NCI-H1048 (cell line): Measurements from ENCODE around the gene TSPAN32.
"Not testable (repeated sequence)": the region's sequence is repeated elsewhere in the genome, so short reads cannot be mapped to it uniquely, and the experiment has no call there.

ENCODE experiments used
- DNase-seq: peaks from one replicate; lab custom pipeline; 2025; lab: John Stamatoyannopoulos, UW

TSPAN32 gene

DNA sequence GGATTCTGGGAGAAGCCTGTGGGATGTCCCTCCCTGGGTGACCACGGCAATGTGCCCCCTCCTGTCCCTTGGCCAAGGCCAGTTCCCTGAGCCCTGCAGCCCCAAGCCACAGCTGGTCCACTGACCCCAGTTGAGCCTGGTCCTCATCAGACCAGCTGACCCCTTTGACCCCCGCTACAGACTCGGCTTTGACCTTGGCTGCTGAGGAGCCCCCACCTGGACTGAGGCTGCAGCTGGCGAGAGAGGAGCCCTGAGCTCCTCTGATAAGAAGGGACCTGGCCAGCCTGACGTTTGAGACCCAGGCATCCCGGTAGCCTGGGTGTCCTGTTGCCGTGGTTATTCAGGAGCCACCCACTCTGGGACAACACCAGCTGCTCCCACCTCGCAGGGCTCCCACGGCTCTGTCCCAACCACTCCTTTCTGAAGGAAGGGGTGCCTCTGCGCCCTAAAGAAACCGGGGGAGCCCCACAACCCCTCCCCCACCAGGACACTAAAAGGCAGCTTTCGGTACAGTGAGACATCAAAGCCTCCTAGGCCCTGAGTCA, 34.4 kb upstream of the TSPAN32 start:
- DNase-seq: no peak

DNA sequence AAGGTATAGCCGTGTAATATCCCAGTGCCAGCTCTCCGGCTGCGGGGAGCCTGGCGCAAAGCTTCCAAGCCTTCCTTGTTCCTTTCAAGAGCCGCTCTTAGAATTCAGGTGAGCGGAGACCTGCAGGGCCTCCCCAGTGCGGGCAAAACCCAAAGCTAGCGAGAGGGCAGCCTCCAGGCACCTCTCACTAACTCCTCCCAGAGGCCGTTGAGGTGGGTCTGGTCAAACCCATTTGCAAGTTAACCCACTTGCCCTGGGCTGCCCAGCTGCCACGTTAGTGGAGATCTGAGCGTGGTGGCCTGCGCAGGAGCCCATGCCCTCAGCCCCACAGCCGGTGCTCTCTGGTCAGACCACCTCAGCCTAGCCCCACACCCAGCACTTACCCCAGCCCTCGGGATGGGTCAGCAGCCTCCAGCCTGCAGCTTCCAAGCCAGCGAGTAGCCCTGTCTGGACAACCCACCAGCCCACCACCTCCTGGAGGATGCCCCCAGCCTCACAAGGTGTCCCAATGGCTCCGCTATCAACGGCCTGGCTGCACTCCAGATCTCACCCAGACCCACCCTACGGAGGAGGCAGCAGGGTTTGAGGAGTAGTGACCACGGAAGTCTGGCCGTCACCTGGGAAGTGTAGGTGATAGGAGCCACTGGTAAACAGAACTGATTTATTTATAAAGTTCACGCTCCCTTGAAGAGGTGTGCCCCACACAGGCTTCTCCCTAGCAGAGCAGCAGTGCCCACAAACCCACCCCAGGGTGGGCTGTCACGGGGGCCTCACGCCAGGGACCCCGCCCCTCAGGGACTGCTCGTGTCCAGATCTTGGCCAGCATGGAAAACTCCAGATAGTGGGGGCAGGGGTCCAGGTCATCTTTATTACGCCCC, 33.7 kb upstream of the TSPAN32 start:
- no peak for DNase-seq

- peak; percentile 68 for DNase-seq
Measured at GRCh38 chr11:2268729-2269600, 32.8 kb upstream of the TSPAN32 start.

DNA sequence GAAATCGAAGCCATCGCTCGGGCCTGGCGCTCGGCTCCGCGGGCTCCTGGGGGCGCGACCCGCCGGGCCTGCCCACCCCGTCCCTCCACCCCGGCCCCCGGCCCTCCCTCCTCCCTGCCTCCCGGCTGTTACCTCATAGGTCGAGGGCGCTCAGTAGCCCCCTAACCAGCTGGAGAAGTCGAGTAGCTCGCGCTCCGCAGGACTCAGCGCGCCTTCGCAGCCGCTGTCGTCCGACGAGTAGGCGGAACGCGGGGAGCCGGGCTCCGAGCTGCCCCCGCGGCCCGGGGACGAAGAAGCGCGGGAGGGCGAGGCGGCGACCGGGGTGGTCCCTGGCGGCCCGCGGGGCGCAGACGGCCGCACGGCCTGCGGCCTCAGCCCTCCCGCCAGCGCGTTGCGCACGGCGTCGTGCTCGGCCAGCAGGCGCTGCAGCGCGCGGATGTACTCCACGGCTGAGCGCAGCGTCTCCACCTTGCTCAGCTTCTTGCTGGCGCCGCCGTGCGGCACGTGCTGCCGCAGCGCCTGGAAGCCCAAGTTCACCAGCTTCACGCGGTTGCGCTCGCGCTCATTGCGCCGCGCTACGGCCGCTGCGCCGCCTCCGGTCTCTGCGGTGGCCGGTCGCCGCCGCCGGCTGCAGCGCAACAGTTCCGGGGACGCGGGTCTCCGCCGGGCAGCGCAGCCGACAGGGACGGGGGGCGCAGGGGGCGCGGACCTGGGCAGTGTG, 32.1 kb upstream of the TSPAN32 start:
- DNase-seq: peak; percentile 34

- no peak for DNase-seq
Measured at GRCh38 chr11:2270322-2271076, 31.3 kb upstream of the TSPAN32 start, which contains the start of gene ASCL2. TSS of gene ASCL2 (minus strand) at chr11:2270588. CDS start at chr11:2270332, 256 bp downstream.

GRCh38 chr11:2271077-2271326, 30.8 kb upstream of the TSPAN32 start:
- DNase-seq: no peak

DNA sequence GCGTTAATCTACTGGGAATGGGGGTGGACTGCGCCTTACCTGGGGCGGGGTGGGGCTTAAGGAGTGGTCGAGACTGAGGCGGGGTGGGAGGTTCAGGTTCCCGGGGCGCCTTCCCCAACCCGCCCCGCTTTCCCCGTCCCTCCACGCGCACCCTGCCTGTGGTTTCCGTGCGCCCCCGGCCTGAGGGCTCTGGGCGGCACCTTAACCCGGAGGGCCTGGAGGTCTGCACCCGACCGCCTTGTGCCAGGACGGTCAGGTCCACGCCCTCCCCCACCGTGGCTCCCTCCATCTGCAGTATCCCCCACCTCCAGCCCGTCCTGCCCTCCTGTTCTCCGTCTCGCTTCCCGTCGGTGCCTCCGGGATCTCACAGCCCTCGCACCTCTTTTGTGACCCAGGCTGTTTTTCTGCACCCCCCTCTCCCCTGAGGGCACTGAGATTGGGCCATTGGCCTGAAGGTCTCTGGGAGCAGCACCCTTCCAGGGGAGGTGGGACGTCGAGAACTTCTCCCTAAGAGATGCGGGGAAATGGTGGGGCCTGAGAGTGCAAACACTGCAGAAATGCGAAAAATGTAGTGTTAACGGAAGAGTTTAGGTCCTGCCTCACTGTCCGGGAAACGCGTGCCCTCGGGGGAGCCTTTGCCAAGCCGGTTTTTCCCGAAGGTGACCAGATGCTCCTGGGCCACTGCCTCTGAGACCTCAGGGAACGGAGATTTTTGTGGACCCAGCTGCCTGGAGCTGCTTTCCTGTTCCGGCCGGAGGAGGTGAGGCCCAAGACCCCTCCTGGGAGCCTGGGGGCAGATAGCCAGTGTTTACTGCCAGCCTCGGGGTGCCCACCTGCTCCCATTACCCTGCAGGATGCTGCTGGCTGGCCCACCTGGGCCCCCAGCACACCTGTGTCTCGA, 30.2 kb upstream of the TSPAN32 start:
- no peak for DNase-seq

- DNase-seq: no peak
Measured at GRCh38 chr11:2272228-2272945, 29.4 kb upstream of the TSPAN32 start.

DNA sequence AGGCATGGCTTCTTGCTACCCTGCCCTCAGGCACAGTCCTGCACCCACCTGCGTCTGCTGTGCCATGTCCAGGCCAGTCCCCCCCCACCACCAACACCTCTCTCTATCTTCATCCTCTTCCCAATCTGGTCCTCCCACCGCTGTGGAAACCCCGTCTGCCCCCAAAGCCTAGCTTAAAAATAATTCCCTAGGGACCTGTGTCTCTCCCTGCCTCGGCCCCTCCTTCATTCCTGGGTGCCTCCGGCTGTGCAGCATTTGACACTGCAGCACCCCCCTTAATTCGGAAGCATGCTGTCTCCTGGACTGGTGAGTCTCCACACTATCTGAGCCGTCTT, 28.9 kb upstream of the TSPAN32 start:
- DNase-seq: no peak

DNA sequence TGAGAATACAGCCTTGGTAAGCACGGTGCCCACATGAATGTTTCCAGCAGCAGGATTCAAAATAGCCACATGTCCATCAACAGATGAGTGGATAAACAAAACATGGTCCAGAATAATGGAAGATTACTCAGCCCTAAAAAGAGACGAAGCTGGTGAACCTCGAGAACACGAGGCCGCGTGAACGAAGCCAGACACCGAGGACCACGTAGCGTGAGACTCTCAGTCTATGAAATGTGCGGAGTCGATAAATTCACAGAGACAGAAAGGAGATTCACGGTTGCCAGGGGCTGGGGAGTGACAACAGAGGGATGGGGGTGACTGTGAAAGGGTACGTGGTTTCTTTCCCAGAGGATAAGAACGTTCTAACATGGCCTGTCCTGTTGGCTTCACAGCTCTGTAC, 28.5 kb upstream of the TSPAN32 start:
- DNase-seq: no peak

- DNase-seq: no peak
Measured at GRCh38 chr11:2273771-2274170, 28.0 kb upstream of the TSPAN32 start.

DNA sequence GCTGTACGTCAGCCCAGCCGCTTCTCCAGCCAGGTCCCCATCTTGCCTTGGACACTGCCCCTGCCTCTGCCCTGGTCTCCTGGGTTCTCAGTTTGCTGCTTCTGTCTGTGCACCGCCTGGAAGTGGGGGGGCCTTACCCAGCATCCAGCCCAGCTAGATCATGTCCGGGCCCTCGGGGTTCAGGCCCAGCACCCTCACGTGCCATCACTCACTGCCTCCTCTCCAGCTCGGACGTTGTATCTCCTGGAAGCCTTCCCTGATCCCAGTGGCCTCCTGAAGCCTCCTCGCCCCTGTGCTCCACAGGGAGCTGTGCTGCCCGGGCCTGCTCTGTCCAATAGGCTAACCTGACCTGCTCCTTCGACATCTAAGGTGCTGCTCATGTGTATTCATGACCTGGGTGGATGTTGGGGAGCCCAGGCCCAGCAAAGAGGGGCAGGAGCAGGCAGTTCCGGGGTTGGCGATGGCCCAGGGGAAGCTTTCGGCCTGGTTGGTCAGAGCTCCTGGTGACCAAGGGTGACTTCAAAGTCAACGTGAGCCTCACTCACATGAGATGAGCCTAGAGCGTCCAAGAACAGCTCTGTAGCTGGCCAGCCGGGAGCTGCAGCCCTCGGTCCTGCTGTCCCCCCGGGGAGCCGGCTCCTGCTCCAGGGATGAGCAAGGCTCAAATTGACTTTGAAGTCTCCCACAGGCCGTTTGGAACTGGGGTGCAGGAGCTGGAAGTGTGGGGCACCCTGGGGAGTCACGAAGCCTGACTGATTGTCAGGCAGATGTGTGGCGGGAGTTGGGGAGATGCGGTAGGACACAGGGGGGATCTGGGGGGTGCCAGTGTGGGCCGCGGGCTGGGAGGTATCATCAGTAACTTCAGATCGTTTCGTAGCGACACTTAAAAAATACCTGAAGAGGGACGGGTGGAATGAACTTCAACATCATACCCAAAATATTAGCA, 26.2 kb upstream of the TSPAN32 start:
- no peak for DNase-seq

- no peak for DNase-seq
Measured at GRCh38 chr11:2276280-2277007, 25.4 kb upstream of the TSPAN32 start.

DNA sequence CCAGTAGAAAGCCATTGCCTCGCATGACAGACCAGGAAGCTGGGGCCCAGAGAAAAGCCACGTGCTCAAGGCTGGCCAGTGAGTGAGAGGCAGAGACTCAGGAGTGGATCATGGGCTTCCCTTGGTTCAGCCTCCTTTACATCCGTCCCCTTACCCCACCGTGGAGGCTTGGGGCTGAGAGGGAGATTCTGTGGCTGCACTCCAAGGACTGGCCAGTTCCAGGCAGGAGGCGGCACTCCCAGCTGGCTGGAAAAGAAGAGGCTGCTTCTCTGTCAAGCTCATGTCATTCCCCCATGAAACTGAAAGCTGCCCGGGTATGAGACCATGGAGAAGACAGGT, 24.8 kb upstream of the TSPAN32 start:
- no peak for DNase-seq

- no peak for DNase-seq
Measured at GRCh38 chr11:2277933-2278523, 23.8 kb upstream of the TSPAN32 start.

- DNase-seq: no peak
Measured at GRCh38 chr11:2280208-2280607, 21.6 kb upstream of the TSPAN32 start.

DNA sequence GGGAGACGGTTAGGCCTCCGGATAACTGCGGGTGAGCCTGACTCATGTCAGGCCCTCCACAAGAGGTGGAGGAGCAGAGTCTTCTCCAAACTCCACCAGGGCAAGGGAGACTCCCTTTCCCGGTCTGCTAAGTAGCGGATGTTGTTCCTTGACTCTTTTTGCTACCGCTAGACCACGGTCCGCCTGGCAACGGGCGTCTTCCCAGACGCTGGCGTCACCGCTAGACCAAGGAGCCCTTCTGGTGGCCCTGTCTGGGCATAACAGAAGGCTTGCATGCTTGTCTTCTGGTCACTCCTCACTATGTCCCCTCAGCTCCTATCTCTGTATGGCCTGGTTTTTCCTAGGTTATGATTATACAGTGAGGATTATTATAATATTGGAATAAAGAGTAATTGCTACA, 15.5 kb upstream of the TSPAN32 start:
- not testable (repeated sequence) for DNase-seq

- no peak for DNase-seq
Measured at GRCh38 chr11:2287091-2287490, 14.7 kb upstream of the TSPAN32 start.
